ENCODE measurements around the gene ST3GAL5.
"Not testable (repeated sequence)": the region's sequence is repeated elsewhere in the genome, so short reads cannot be mapped to it uniquely, and the experiment has no call there.

The ST3GAL5 gene

GRCh38 chr2:85935170-85935745, 46.5 kb upstream of the ST3GAL5 start:
- TF ChIP-seq CTCF (IDR thresholded peaks at IDR 0.05; ENCODE audit: low read depth, low read length) = no peak
- no peaks in the 10 kb centered on the region for H3K4me1 ChIP-seq

GRCh38 chr2:85933753-85934594, 45.2 kb upstream of the ST3GAL5 start:
- no peak for DNase-seq
- H3K4me1 ChIP-seq = no peaks in the 10 kb centered on the region
- no peak for TF ChIP-seq CTCF (IDR thresholded peaks at IDR 0.05; ENCODE audit: low read depth, low read length)

More at GRCh38 chr2:85935170-85935745, 46.5 kb upstream of the ST3GAL5 start:
- Histone ChIP-seq H3K9me3 (no peaks in the 10 kb centered on the region), H3K4me3 (ENCODE audit: low read depth, low read length) (no peak overlapping the region), H3K27me3 (no peaks in the 10 kb centered on the region), H3K36me3 (no peaks in the 10 kb centered on the region)
- DNase-seq = no peak

GRCh38 chr2:85931151-85931550, 42.4 kb upstream of the ST3GAL5 start:
- not testable (repeated sequence) for H3K4me1 ChIP-seq; H3K36me3 ChIP-seq; DNase-seq; H3K9me3 ChIP-seq; H3K27me3 ChIP-seq; H3K4me3 ChIP-seq (ENCODE audit: low read depth, low read length)

More at GRCh38 chr2:85933753-85934594, 45.2 kb upstream of the ST3GAL5 start:
- Histone ChIP-seq H3K9me3 (no peaks in the 10 kb centered on the region), H3K27me3 (no peaks in the 10 kb centered on the region), H3K36me3 (no peaks in the 10 kb centered on the region), H3K4me3 (ENCODE audit: low read depth, low read length) (no peak overlapping the region)

GRCh38 chr2:85930129-85931124, 41.6 kb upstream of the ST3GAL5 start:
- Histone ChIP-seq H3K4me3 (ENCODE audit: low read depth, low read length) (no peak overlapping the region), H3K9me3 (no peaks in the 10 kb centered on the region), H3K4me1 (no peaks in the 10 kb centered on the region), H3K27me3 (no peaks in the 10 kb centered on the region), H3K36me3 (no peaks in the 10 kb centered on the region)
- no peak for DNase-seq
- TF ChIP-seq CTCF (IDR thresholded peaks at IDR 0.05; ENCODE audit: low read depth, low read length) = no peak

GRCh38 chr2:85929096-85930050, 40.6 kb upstream of the ST3GAL5 start:
- Histone ChIP-seq H3K36me3 (no peaks in the 10 kb centered on the region), H3K4me1 (no peaks in the 10 kb centered on the region), H3K9me3 (no peaks in the 10 kb centered on the region), H3K27me3 (no peaks in the 10 kb centered on the region), H3K4me3 (ENCODE audit: low read depth, low read length) (no peak overlapping the region)
- no peak for TF ChIP-seq CTCF (IDR thresholded peaks at IDR 0.05; ENCODE audit: low read depth, low read length)
- no peak for DNase-seq

Measured in BE2C (cell line).